ENCODE measurements around the gene MCOLN2.
"Not testable (repeated sequence)": the region's sequence is repeated elsewhere in the genome, so short reads cannot be mapped to it uniquely, and the experiment has no call there.

MCOLN2 gene

GRCh38 chr1:84929581-84929980, 67.3 kb downstream of the MCOLN2 start:
- H3K4me3 ChIP-seq (ENCODE audit: low read length): no peak overlapping the region
- H3K36me3 ChIP-seq (ENCODE audit: control insufficient read depth, insufficient read depth, low read length): no peaks in the 10 kb centered on the region
- no peaks in the 10 kb centered on the region for H3K4me1 ChIP-seq (ENCODE audit: control insufficient read depth, insufficient read depth, low read length)
- H3K27me3 ChIP-seq (ENCODE audit: control insufficient read depth, insufficient read depth, low read length): no peaks in the 10 kb centered on the region
- H3K9ac ChIP-seq (ENCODE audit: low read length): no peak overlapping the region
- H3K27ac ChIP-seq (ENCODE audit: low read depth, low read length): no peak overlapping the region

- Histone ChIP-seq H3K27me3 (ENCODE audit: control insufficient read depth, insufficient read depth, low read length) (no peaks in the 10 kb centered on the region), H3K9ac (ENCODE audit: low read length) (no peak overlapping the region), H3K27ac (ENCODE audit: low read depth, low read length) (no peak overlapping the region), H3K4me3 (ENCODE audit: low read length) (no peak overlapping the region), H3K36me3 (ENCODE audit: control insufficient read depth, insufficient read depth, low read length) (no peaks in the 10 kb centered on the region), H3K4me1 (ENCODE audit: control insufficient read depth, insufficient read depth, low read length) (no peaks in the 10 kb centered on the region)
Observed at GRCh38 chr1:84928979-84929378, 67.9 kb downstream of the MCOLN2 start.

GRCh38 chr1:84923317-84923716, 73.6 kb downstream of the MCOLN2 start:
- Histone ChIP-seq H3K4me3 (ENCODE audit: low read length) (no peak overlapping the region), H3K4me1 (ENCODE audit: control insufficient read depth, insufficient read depth, low read length) (no peaks in the 10 kb centered on the region), H3K36me3 (ENCODE audit: control insufficient read depth, insufficient read depth, low read length) (no peaks in the 10 kb centered on the region), H3K27me3 (ENCODE audit: control insufficient read depth, insufficient read depth, low read length) (no peaks in the 10 kb centered on the region), H3K9ac (ENCODE audit: low read length) (no peak overlapping the region), H3K27ac (ENCODE audit: low read depth, low read length) (no peak overlapping the region)

DNA sequence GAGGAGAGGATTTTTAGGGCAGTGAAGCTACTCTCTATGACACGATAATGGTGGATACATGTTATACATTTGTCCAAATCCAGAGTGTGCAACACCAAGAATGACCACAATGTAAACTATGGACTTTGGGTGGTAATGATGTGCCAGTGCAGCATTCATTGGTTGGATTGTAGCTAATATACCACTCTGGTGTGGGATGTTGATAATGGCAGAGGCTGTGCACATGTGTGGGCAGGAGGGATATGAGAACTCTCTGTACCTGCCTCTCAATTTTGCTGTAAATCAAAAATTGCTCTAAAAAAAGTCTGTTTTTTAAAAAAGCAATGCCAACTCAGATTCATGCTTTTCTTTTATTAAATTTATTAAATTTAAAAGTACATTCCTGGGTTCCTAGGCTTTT, 76.8 kb downstream of the MCOLN2 start:
- H3K4me1 ChIP-seq (ENCODE audit: control insufficient read depth, insufficient read depth, low read length): no peaks in the 10 kb centered on the region
- H3K4me3 ChIP-seq (ENCODE audit: low read length): no peak overlapping the region
- no peak overlapping the region for H3K9ac ChIP-seq (ENCODE audit: low read length)

DNA sequence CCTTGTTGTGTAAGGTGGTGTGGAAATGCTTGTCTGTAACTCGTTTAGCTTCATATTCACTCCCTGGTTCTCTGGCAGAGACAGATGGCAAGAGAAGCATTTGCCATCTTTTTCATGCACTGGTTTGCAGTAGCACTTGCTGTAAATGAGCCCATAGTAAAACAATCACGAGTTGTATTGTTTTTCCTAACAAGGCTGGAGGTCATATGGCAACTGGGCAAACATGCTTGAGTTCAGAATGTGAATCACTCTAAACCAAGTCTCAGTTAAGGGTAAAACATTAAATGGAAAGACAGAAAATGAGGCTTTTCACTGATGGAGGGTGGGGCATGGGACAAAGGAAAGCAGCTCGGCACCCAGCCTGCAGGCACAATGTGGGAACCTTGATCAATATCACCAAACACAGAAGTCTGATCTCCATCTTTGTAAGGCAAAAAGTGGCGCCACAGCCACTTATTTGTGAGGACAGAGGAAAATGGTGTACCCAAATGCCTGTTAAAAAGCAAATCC, 77.4 kb downstream of the MCOLN2 start:
- Histone ChIP-seq H3K36me3 (ENCODE audit: control insufficient read depth, insufficient read depth, low read length) (no peaks in the 10 kb centered on the region), H3K27me3 (ENCODE audit: control insufficient read depth, insufficient read depth, low read length) (no peaks in the 10 kb centered on the region), H3K4me1 (ENCODE audit: control insufficient read depth, insufficient read depth, low read length) (no peaks in the 10 kb centered on the region), H3K4me3 (ENCODE audit: low read length) (no peak overlapping the region), H3K9ac (ENCODE audit: low read length) (no peak overlapping the region), H3K27ac (ENCODE audit: low read depth, low read length) (no peak overlapping the region)

More for the DNA sequence above, 76.8 kb downstream of the MCOLN2 start:
- Histone ChIP-seq H3K27me3 (ENCODE audit: control insufficient read depth, insufficient read depth, low read length) (no peaks in the 10 kb centered on the region), H3K27ac (ENCODE audit: low read depth, low read length) (no peak overlapping the region), H3K36me3 (ENCODE audit: control insufficient read depth, insufficient read depth, low read length) (no peaks in the 10 kb centered on the region)

DNA sequence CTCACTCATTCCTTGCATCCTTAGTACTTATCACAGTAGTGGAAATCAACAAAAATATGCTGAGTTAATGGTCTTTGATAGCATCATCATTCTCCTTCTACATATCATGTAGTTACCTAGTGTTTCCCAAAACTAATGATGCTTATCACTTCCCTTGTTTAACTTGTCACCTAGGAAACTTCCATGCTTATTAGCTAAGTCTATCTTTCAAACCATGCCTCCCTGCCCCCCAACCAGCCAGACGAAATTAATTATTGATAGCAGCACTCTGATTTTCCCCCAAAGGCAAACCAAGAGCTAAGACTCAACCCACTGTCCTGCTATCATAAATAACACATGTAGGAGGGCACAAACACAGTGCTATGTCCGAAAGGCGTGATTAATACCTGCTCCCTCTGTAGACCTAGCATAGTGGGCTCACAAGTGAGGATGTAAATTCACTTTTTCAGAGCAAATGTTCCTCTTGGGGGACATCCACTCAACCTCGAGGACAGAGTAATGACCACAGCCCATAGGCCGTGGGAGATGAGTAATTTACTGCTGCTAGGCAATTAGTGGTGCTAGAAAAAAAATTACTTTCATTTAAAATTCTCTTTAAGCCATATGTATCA, 78.1 kb downstream of the MCOLN2 start:
- no peaks in the 10 kb centered on the region for H3K27me3 ChIP-seq (ENCODE audit: control insufficient read depth, insufficient read depth, low read length)
- H3K4me3 ChIP-seq (ENCODE audit: low read length): no peak overlapping the region
- no peak overlapping the region for H3K9ac ChIP-seq (ENCODE audit: low read length)
- H3K4me1 ChIP-seq (ENCODE audit: control insufficient read depth, insufficient read depth, low read length): no peaks in the 10 kb centered on the region
- H3K27ac ChIP-seq (ENCODE audit: low read depth, low read length): no peak overlapping the region
- H3K36me3 ChIP-seq (ENCODE audit: control insufficient read depth, insufficient read depth, low read length): no peaks in the 10 kb centered on the region

- Histone ChIP-seq H3K27me3 (ENCODE audit: control insufficient read depth, insufficient read depth, low read length) (no peaks in the 10 kb centered on the region), H3K4me1 (ENCODE audit: control insufficient read depth, insufficient read depth, low read length) (no peaks in the 10 kb centered on the region), H3K27ac (ENCODE audit: low read depth, low read length) (no peak overlapping the region), H3K4me3 (ENCODE audit: low read length) (no peak overlapping the region), H3K36me3 (ENCODE audit: control insufficient read depth, insufficient read depth, low read length) (no peaks in the 10 kb centered on the region), H3K9ac (ENCODE audit: low read length) (no peak overlapping the region)
Observed at GRCh38 chr1:84916897-84917296, 80.0 kb downstream of the MCOLN2 start.

DNA sequence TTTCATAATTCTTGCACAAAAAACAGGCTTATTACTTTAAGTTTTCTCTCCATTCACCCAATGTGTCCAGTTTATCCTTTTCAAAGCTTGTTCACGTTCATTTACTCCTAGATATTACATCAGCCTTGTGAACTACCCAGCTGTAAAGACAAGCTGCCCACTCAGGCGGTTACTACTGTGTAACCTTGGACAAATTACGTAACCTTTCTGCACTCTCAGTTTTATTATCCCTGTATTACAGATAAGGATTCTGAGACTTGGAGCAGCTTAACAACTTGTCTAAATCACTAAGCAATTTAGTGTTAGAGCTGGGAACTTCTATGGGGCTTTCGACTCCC, 83.4 kb downstream of the MCOLN2 start:
- H3K27ac ChIP-seq (ENCODE audit: low read depth, low read length): no peak overlapping the region

GRCh38 chr1:84912726-84913554, 84.0 kb downstream of the MCOLN2 start:
- Histone ChIP-seq H3K27ac (ENCODE audit: low read depth, low read length) (no peak overlapping the region), H3K27me3 (ENCODE audit: control insufficient read depth, insufficient read depth, low read length) (no peaks in the 10 kb centered on the region), H3K4me3 (ENCODE audit: low read length) (no peak overlapping the region), H3K9ac (ENCODE audit: low read length) (no peak overlapping the region), H3K36me3 (ENCODE audit: control insufficient read depth, insufficient read depth, low read length) (no peaks in the 10 kb centered on the region), H3K4me1 (ENCODE audit: control insufficient read depth, insufficient read depth, low read length) (no peaks in the 10 kb centered on the region)

More for the DNA sequence above, 83.4 kb downstream of the MCOLN2 start:
- H3K4me1 ChIP-seq (ENCODE audit: control insufficient read depth, insufficient read depth, low read length): no peaks in the 10 kb centered on the region
- H3K4me3 ChIP-seq (ENCODE audit: low read length): no peak overlapping the region
- H3K27me3 ChIP-seq (ENCODE audit: control insufficient read depth, insufficient read depth, low read length): no peaks in the 10 kb centered on the region
- H3K9ac ChIP-seq (ENCODE audit: low read length): no peak overlapping the region
- no peaks in the 10 kb centered on the region for H3K36me3 ChIP-seq (ENCODE audit: control insufficient read depth, insufficient read depth, low read length)

- H3K9ac ChIP-seq (ENCODE audit: low read length); H3K4me3 ChIP-seq (ENCODE audit: low read length); H3K36me3 ChIP-seq (ENCODE audit: control insufficient read depth, insufficient read depth, low read length); H3K27ac ChIP-seq (ENCODE audit: low read depth, low read length); H3K4me1 ChIP-seq (ENCODE audit: control insufficient read depth, insufficient read depth, low read length); H3K27me3 ChIP-seq (ENCODE audit: control insufficient read depth, insufficient read depth, low read length): not testable (repeated sequence)
Observed at GRCh38 chr1:84908746-84909464, 88.0 kb downstream of the MCOLN2 start.

DNA sequence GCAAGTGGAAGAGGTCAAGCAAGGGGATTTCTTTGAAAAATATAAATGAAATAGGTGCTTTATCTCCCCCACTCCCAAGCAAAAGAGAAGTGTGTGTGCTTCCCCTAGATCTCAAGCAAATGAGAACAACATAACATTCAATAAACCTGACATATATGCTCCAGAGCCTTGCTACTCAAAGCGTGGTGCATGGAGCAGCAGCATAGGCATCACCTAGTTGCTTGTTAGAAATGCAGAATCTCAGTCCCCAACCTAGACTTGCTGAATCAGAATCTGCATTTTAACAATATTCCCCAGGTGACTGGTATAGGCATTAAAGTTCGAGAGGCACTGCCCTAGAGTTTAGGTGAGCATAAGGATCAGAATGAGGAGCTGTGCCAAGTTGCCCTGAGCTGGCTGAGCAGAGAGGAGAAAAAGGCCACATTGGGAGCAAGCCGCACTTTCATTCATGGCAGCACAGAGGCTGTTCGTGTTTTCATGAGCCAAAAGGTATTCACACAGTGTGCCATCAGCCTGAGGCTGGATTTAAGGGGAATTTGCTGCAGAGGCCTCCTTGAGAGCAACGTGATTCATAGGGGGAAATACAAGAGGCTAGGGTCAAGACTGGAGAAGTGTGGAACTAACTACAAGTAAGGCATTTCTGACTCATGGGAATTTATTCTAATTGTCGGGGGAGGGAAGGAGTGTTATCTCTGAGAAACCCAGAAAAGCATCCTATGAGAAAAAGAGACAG, 89.7 kb downstream of the MCOLN2 start:
- H3K4me3 ChIP-seq (ENCODE audit: low read length): no peak overlapping the region
- H3K27ac ChIP-seq (ENCODE audit: low read depth, low read length): no peak overlapping the region
- H3K9ac ChIP-seq (ENCODE audit: low read length): no peak overlapping the region
- H3K36me3 ChIP-seq (ENCODE audit: control insufficient read depth, insufficient read depth, low read length): no peaks in the 10 kb centered on the region
- no peaks in the 10 kb centered on the region for H3K27me3 ChIP-seq (ENCODE audit: control insufficient read depth, insufficient read depth, low read length)
- H3K4me1 ChIP-seq (ENCODE audit: control insufficient read depth, insufficient read depth, low read length): no peaks in the 10 kb centered on the region

GRCh38 chr1:84902727-84903126, 94.2 kb downstream of the MCOLN2 start:
- H3K27ac ChIP-seq (ENCODE audit: low read depth, low read length); H3K4me1 ChIP-seq (ENCODE audit: control insufficient read depth, insufficient read depth, low read length); H3K9ac ChIP-seq (ENCODE audit: low read length); H3K27me3 ChIP-seq (ENCODE audit: control insufficient read depth, insufficient read depth, low read length); H3K36me3 ChIP-seq (ENCODE audit: control insufficient read depth, insufficient read depth, low read length); H3K4me3 ChIP-seq (ENCODE audit: low read length): not testable (repeated sequence)

Measured in rectal smooth muscle tissue (tissue), 1 donor.